ENCODE measurements around the gene NLGN4X. TPM values are rescaled to one million over a fixed set of nuclear protein-coding genes. Genes with fewer than 3 reads are reported as not detected.

The NLGN4X gene
- total RNA-seq, 1 donor from 2014 or later: 0.94 TPM

- no peak for DNase-seq (ENCODE audit: low read depth)
These were observed 76.7 kb downstream of the NLGN4X start for GRCh38 chrX:6151971-6152370.

- no peak for DNase-seq (ENCODE audit: low read depth)
These were observed 79.4 kb downstream of the NLGN4X start for GRCh38 chrX:6149060-6149872.

GRCh38 chrX:6134255-6134654 is 94.4 kb downstream of the NLGN4X start:
- no peak for DNase-seq (ENCODE audit: low read depth)

- DNase-seq (ENCODE audit: low read depth): no peak
These were observed 95.7 kb downstream of the NLGN4X start for GRCh38 chrX:6132970-6133369.

- DNase-seq (ENCODE audit: low read depth): peak; percentile 31
These were observed 97.4 kb downstream of the NLGN4X start for GRCh38 chrX:6131287-6131686.

GRCh38 chrX:6129195-6129594 is 99.5 kb downstream of the NLGN4X start:
- DNase-seq (ENCODE audit: low read depth): no peak

- no peak for DNase-seq (ENCODE audit: low read depth)
These were observed 108.3 kb downstream of the NLGN4X start for GRCh38 chrX:6120329-6120728.

- DNase-seq (ENCODE audit: low read depth): no peak
These were observed 133.2 kb downstream of the NLGN4X start for GRCh38 chrX:6095469-6095868.

GRCh38 chrX:6074532-6074931 is 154.1 kb downstream of the NLGN4X start:
- DNase-seq (ENCODE audit: low read depth): no peak

GRCh38 chrX:6071731-6072130 is 156.9 kb downstream of the NLGN4X start:
- DNase-seq (ENCODE audit: low read depth): no peak

- no peak for DNase-seq (ENCODE audit: low read depth)
These were observed 161.1 kb downstream of the NLGN4X start for GRCh38 chrX:6067600-6067999.

- DNase-seq (ENCODE audit: low read depth): no peak
These were observed 175.5 kb downstream of the NLGN4X start for GRCh38 chrX:6053141-6053540.

- no peak for DNase-seq (ENCODE audit: low read depth)
These were observed 176.4 kb downstream of the NLGN4X start for GRCh38 chrX:6052111-6052745.

GRCh38 chrX:6049132-6049531 is 179.5 kb downstream of the NLGN4X start:
- no peak for DNase-seq (ENCODE audit: low read depth)

- no peak for DNase-seq (ENCODE audit: low read depth)
These were observed 187.0 kb downstream of the NLGN4X start for GRCh38 chrX:6041630-6042029.

GRCh38 chrX:6029014-6029413 is 199.7 kb downstream of the NLGN4X start:
- no peak for DNase-seq (ENCODE audit: low read depth)

- DNase-seq (ENCODE audit: low read depth): peak; percentile 14
These were observed 201.7 kb downstream of the NLGN4X start for GRCh38 chrX:6026980-6027379.

GRCh38 chrX:6026429-6026828 is 202.2 kb downstream of the NLGN4X start:
- DNase-seq (ENCODE audit: low read depth): no peak

- DNase-seq (ENCODE audit: low read depth): peak; percentile 3
These were observed 204.5 kb downstream of the NLGN4X start for GRCh38 chrX:6024204-6024603.

GRCh38 chrX:6021316-6022091 is 207.2 kb downstream of the NLGN4X start:
- peak; percentile 26 for DNase-seq (ENCODE audit: low read depth)

GRCh38 chrX:6019076-6019475 is 209.6 kb downstream of the NLGN4X start:
- no peak for DNase-seq (ENCODE audit: low read depth)

GRCh38 chrX:6015423-6015822 is 213.2 kb downstream of the NLGN4X start:
- DNase-seq (ENCODE audit: low read depth): no peak

- DNase-seq (ENCODE audit: low read depth): no peak
These were observed 216.3 kb downstream of the NLGN4X start for GRCh38 chrX:6012357-6012756.
